Measurements from ENCODE around the gene SVBP.
A peak's percentile ranks its signal among the peaks of the same experiment; 100 is the strongest.

The SVBP gene

GRCh38 chr1:42846257-42847110, 29.3 kb upstream of the SVBP start, which contains the start of gene ZNF691:
ZNF691 (plus strand) TSS chr1:42846613; CDS start chr1:42849659, 3,046 bp downstream.
- H3K27ac ChIP-seq: peak within 1 kb of the TSS; percentile 75; the same call in 1 of the 2 replicates
- peak; percentile 55 for TF ChIP-seq CTCF (conservative IDR thresholded peaks at IDR 0.05)

- TF ChIP-seq CTCF (conservative IDR thresholded peaks at IDR 0.05): no peak
- no peak overlapping the region for H3K27ac ChIP-seq
These were observed 28.7 kb upstream of the SVBP start for GRCh38 chr1:42845866-42846256.

- no peak overlapping the region for H3K27ac ChIP-seq
- TF ChIP-seq CTCF (conservative IDR thresholded peaks at IDR 0.05): no peak
These were observed 28.0 kb upstream of the SVBP start for GRCh38 chr1:42845193-42845592.

GRCh38 chr1:42844592-42845140, 27.5 kb upstream of the SVBP start:
- H3K27ac ChIP-seq: no peak overlapping the region
- TF ChIP-seq CTCF (conservative IDR thresholded peaks at IDR 0.05): no peak

- peak overlapping the region; percentile 32; the same call in 1 of the 2 replicates for H3K27ac ChIP-seq
- no peak for TF ChIP-seq CTCF (conservative IDR thresholded peaks at IDR 0.05)
These were observed 24.4 kb upstream of the SVBP start for GRCh38 chr1:42841440-42842147.

- TF ChIP-seq CTCF (conservative IDR thresholded peaks at IDR 0.05): no peak
- H3K27ac ChIP-seq: peak overlapping the region; percentile 32; the same call in 1 of the 2 replicates
These were observed 23.8 kb upstream of the SVBP start for GRCh38 chr1:42841010-42841409.

All from VCaP (cell line).